Activated CD4-positive, alpha-beta T cell treated with anti-CD3 and anti-CD28 coated beads, Interleukin-2, amount 50 U/mL, for 4 hours (primary cell): ENCODE data around the gene SNF8.
A peak's percentile ranks its signal among the peaks of the same experiment; 100 is the strongest.
"Not testable (repeated sequence)": the region's sequence is repeated elsewhere in the genome, so short reads cannot be mapped to it uniquely, and the experiment has no call there.

Source experiments
- DNase-seq, 2 experiments: peaks; one replicate each; pipeline ENCODE4 v3.0.0-alpha.2; 2020

SNF8 gene, protein sequence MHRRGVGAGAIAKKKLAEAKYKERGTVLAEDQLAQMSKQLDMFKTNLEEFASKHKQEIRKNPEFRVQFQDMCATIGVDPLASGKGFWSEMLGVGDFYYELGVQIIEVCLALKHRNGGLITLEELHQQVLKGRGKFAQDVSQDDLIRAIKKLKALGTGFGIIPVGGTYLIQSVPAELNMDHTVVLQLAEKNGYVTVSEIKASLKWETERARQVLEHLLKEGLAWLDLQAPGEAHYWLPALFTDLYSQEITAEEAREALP

DNA sequence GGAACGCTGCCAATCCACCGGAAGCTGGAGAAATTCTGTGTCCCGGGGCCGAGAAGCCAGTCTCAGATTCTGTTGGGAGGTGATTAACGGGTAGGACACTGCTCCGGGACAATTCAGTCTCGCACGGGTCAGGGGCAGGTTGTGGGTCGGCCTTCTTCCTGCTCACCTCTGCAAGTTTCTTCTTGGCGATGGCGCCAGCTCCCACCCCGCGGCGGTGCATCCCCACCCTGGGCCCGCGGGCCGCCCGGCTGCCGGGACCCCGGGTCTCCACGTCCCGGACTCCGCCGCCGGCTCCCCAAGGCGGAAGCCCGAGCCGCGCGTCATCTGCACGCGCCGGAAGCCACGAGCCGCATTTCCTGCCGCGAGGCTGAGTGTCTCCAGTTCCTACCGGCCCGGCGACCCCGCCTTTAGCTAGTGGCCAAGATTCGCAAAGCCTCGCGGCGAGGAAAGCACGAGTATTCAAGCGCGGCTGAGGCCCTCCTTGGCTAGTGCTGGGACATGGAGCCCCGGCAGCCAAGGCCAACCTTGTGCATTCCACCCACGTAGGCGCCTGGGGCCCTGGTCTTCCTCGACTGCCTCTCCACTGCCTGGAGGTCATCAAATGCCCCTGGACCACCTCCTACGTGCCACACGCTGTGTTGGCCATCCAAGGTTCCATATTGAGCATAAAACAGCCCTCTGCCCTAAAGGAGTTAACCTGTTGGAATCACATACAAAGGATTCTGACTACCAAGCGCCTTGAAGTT, at the start of gene SNF8:
TSS of gene SNF8 (minus strand) at position 328 of the 746 bp plus-strand sequence. CDS start at position 220, 108 bp downstream.
- peak; percentile 89 for DNase-seq

DNA sequence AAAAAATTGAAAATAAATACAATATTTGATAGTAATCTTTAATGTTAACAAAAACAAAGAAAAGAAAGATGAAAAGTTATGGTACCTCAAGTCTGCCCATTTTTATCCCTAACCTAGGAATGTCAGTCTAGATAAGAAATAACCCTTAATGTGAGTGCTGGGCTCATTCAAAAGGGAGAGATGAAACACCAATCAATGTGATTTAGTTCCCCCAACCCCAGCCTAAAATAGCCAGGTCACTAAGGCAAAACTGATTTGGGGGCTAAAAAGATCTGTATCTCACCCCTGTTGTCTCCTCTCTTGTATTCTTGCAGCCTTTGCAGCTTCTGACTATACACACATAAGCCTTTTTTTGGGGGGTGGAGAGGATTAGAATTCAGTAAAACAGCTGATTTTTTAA, 49.3 kb upstream of the SNF8 start:
- no peak for DNase-seq

- DNase-seq: no peak
These were observed 48.7 kb upstream of the SNF8 start for GRCh38 chr17:48993305-48993704.

- DNase-seq: no peak
These were observed 47.8 kb upstream of the SNF8 start for GRCh38 chr17:48992444-48992843.

DNA sequence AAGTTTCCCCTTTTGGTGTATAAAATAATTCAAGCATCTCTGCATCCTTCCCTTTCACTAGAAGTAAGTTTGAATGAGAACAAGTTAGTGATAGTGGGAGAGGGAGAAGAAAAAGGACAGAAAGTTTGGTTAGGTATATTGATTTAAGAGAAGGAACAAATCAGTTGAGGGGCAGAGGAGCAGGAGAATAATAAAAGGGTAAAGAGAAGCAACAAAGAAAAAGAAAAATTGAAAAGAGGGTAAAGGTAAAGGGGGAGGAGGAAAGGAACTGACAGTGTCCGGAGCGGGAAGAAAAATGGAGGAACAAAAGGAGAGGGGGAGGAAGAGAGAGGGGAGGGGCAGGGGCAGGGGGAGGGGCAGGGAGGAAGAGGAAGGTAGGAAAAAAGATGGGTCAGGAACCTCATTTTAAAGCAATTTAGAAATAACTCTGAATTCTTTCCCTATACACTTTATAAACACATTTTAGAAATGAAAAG, 46.3 kb upstream of the SNF8 start:
- DNase-seq: no peak

- no peak for DNase-seq
These were observed 44.5 kb upstream of the SNF8 start for GRCh38 chr17:48989100-48989499.

DNA sequence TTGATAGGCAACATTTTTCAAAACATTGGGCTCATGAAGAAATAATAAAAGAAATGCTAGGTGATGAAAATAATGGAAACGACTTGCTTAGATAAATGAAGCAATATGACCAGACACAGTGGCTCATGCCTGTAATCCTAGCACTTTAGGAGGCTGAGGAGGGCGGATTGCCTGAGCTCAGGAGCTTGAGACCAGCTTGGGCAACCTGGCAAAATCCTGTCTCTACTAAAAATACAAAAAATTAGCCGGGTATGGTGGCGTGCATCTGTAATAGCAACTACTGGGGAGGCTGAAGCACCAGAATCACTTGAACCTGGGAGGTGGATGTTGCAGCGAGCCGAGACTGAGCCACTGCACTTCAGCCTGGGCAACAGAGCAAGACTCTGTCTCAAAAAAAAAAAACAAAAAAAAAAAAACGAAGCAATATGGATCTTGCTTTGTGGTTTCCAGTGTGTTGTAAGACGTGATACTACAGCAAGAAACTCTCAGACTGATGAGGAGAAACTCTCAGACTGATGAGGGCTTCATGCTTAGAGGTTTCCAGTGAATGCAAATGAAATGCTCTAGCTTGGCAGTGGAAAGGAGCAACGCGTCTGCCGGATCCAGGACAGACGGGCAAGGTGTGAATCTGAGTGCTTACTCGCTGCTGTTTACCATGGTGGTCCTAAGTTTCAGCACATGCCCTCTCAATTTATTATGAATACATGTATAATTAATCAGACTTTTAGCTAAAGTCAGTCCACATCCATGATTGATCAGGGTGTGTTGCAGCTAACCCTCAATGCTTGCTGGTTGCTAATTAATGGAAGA, 41.0 kb upstream of the SNF8 start:
- no peak for DNase-seq

GRCh38 chr17:48981927-48982539, 37.4 kb upstream of the SNF8 start:
- DNase-seq: no peak

- DNase-seq: no peak
These were observed 29.2 kb upstream of the SNF8 start for GRCh38 chr17:48973806-48974205.

DNA sequence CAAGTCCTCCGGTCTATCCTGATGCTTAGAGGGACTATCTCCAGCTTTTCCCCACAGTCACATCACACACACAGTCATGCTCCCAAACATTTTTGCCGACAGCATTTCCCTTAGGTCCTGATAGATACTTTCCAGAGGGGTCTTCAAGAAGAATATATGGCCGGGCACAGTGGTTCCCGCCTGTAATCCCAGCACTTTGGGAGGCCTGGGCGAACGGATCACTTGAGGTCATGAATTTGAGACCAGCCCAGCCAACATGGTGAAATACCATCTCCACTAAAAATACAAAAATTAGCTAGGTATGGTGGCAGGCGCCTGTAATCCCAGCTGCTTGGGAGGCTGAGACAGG, 28.1 kb upstream of the SNF8 start:
- no peak for DNase-seq

DNA sequence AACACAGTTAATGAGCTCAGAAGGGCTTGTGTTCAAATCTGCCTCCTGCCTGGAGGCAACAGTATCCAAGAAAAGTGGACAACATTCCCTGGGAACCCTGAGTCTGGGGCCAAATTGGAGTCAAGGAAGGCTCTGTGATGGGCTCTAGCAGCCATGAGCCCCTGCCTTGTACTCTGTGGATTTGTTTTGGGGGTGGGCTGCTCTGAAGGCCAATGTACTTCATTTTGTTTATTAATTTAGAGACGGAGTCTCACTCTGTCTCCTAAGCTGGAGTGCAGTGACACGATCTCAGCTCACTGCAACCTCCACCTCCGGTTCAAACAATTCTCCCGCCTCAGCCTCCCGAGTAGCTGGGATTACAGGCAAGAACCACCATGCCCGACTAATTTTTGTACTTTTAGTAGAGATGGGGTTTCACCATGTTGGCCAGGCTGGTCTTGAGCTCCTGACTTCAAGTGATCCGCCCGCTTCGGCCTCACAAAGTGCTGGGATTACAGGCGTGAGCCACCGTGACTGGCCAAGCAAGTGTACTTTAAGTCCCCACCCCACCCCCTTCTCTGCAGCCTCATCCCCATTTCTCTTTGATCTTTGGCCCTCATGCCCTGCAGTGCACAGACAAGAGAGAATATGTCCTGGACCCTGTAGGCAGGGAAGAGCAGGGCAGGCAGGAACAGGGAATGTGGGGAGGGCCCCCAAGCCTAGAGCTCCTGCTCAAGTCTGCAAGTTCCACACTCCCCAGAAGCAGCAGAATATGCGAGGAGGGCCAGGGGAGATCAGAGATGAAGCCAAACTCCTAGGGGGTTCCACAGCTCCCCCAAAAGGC, 26.4 kb upstream of the SNF8 start:
- DNase-seq: no peak

DNA sequence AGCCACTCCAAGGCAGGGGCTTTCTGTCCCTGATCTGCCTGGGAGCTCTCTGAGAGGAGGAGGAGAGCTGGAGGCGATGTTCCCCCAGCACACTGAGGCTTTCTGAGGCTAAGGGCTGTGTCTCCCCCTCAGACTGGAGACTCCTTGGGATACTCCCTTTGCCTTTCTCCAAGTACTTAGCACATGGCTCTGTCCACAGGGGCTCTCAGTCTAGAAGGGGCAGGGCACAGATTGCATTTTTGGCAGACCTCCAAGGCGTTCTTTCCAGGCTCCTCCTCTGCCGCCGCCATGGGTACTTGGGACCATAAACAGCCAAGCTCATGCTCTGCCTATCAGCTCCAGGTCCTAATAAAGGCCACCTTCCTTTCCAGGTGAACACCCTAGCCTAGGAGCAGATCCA, 25.6 kb upstream of the SNF8 start:
- no peak for DNase-seq

DNA sequence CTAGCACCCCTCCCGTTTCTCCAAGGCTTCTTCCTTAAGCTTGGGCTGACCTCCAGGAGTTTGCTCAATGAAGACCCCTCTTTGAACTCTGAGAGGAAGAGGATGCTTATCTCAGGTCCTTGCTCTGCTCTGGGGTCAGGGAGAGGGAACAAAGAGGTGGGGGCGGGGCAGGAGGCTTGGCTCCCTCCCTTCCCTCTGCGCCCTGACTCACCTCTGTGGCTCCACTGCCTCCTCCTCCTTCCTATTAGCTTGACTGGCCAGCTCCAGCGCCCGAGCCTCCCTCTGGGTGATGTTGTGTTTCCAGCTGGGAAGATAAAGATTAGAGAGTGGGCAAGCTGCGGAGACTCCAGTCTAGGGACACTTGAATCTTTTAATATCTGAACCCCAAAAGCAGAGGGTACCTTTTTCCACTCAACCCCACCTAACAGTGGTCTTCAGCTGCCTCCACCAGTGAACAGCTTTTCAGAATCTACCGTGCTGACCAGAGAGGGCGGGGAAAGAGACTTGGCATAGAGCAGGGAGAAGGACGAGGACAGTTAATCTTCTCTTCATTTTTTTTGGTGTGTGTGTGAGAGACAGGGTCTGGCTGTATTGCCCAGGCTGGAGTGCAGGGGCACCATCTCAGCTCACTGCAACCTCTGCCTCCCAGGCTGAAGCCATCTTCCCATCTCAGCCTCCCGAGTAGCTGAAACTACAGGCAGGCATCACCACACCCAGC, 17.0 kb upstream of the SNF8 start:
- DNase-seq: no peak

DNA sequence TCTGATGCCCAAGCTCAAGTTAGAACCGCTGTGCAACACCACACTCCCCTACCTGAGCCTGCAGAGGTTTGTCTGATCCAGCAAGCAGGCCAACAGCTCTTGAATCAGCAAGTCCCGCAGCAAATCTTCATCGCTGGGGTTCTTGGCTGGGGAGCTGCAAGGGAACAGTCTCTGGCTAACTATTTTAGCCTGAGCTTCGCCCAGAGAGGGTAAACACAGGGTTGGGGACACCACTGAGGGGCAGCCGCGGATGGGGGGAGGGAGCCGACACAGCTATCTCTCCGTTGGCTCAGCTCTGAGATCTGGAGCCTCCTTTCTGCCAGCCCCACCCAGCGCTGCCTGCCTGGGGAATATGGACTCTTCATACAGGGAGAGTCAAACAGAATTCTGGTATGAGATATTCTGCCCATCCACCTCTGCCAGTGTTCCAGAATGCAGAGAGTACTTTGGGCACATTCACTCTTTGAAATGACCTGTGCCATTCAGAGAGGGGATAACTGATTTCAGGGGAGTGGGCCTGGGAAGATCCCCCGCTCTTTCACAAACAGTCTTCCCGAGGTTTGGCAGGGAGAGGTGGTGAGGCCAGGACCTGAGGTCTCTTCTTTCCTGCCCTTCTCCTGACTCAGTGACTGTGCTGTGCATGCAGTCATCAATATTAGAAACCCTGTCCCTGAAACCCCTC, 16.3 kb upstream of the SNF8 start:
- no peak for DNase-seq

DNA sequence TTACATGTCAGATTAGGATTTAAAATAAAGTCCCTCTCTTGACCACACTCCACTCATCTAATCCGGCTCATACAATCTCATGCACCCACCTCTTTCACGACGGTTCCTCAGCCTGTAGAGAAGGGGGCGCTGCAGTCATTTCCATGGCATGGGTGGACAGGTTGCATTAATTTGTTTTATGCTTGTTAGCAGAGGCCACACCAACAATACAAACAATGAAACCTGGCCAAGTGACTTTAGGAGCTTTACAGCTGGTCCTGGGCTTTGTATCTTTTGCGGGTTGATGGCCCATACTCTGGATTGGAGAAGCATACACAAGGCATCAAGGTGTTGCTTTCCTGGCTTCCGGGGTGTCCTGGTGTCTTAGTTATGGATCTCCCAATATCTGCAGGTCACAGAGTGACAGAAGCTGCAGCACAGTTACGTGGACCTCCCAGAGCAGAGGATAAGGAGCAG, 9.7 kb upstream of the SNF8 start:
- DNase-seq: no peak

DNA sequence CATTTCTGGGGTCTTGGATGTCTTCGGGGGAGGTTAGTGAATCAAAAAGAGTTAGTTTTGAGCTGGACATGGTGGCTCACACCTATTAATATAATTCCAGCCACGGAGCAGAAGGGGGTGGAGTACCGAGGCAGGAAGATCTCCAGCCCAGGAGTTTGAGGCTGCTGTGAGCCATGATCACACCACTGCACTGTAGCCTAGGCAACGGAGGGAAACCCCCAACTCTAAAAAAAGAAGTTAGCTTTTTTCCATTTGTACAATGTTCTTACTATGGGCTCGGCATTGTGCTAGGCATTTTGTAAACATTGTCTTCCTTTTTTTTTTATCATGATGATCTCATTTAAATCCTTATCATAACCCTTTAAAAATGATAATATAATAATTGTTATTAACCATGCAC, 8.3 kb upstream of the SNF8 start:
- DNase-seq: no peak

- no peak for DNase-seq
These were observed 6.9 kb upstream of the SNF8 start for GRCh38 chr17:48951572-48951971.

DNA sequence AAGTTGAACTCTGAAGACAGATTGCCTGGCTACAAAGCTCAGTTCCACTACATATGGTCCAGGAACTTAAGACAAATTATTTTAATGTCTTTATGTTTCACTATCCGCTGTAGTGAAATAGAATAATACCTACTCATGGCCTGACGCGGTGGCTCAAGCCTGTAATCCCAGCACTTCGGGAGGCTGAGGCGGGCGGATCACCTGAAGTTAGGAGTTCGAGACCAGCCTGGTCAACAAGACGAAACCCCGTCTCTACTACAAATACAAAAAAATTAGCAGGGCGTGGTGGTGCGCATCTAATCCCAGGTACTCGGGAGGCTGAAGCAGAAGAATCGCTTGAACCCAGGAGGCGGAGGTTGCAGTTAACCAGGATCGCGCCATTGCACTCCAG, 614 bp upstream of the SNF8 start:
- not testable (repeated sequence) for DNase-seq

GRCh38 chr17:48933035-48933434, 11.6 kb downstream of the SNF8 start:
- no peak for DNase-seq

DNA sequence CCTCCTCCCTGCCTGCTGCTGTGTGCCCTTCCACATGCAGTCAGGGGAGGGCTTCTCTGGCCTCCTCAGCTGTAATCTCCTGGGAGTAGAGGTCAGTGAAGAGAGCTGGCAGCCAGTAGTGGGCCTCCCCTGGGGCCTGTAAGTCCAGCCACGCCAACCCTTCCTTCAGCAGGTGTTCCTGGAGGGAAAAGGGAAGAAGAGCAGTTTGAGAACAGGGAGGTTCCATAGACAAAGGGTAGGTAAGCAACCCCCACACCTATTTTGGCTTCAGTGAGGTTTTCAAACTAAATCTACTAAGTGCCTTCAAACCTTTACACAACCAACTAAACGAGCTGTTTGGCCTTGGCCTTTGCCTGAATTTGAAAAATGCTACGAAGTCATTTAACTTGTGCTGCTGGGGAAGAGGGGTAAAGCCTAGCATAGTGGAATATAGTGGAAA, 14.2 kb downstream of the SNF8 start:
- no peak for DNase-seq

DNA sequence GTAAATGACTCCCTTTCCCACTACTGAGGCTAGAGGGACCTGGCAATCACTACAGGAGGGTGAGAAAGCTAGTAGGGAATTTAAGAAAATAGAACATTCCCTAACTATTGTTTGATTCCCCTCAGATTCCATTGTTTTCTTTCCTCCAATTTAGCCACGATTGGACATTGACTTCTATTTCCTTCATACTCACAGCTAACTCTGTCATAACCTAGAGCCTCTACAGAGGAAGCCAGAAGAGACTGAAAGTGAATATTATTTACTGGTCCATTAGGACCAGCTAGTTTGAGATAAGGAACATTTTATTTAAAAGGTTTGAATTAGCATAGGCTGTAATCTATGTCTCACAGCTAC, 14.9 kb downstream of the SNF8 start:
- DNase-seq: no peak
